Left ventricle myocardium inferior (tissue), 1 donor: ENCODE data around the gene TCERG1L. TPM values are rescaled to one million over a fixed set of nuclear protein-coding genes. Genes with fewer than 3 reads are reported as not detected.

Experiments used
- DNase-seq: peaks from one replicate; pipeline ENCODE4 v3.0.0-alpha.2; 2020
- H3K27ac ChIP-seq: fragments of 200-600 bp; replicated peaks from 2 replicates; pipeline ENCODE4 v1.8.0; 2021
- H3K27me3 ChIP-seq: fragments of 200-600 bp; 2 replicates; pipeline ENCODE4 v1.8.0; 2021; ENCODE audit warnings: low read depth
- H3K36me3 ChIP-seq: fragments of 200-600 bp; 2 replicates; pipeline ENCODE4 v1.8.0; 2021
- H3K4me1 ChIP-seq: fragments of 200-600 bp; 2 replicates; pipeline ENCODE4 v1.8.0; 2021
- H3K4me3 ChIP-seq: fragments of 200-600 bp; 2 replicates; pipeline ENCODE4 v1.8.0; 2021; ENCODE audit warnings: mild to moderate bottlenecking, moderate library complexity
- H3K9me3 ChIP-seq: fragments of 200-600 bp; replicated peaks from 2 replicates; pipeline ENCODE4 v1.8.0; 2021
- intact Hi-C: fragments of 100-400 bp; cut with micrococcal nuclease; formaldehyde crosslinking; loops from one replicate; pipeline ENCODE4 v1.11.0; 2022
- total RNA-seq: library from RNA; stranded (reverse); fragmentation: NEBNext Ultra II Directional; extraction: Animal tissue kit (Norgen Biotek cat#: 25700); gene quantifications from one replicate; pipeline ENCODE4 v1.2.1, GENCODE V29; 2021
- TF ChIP-seq, protein P1 (sequence below): fragments of 200-600 bp; IDR thresholded peaks from 2 replicates; pipeline ENCODE4 v1.8.0; 2021; ENCODE audit warnings: antibody characterized with exemption, mild to moderate bottlenecking, borderline replicate concordance
- donor health status: DM: no; HTN: yes; CAD: no; lungs with severe emphysema.

TCERG1L gene
- total RNA-seq, 1 donor from 2014 or later = not detected

DNA sequence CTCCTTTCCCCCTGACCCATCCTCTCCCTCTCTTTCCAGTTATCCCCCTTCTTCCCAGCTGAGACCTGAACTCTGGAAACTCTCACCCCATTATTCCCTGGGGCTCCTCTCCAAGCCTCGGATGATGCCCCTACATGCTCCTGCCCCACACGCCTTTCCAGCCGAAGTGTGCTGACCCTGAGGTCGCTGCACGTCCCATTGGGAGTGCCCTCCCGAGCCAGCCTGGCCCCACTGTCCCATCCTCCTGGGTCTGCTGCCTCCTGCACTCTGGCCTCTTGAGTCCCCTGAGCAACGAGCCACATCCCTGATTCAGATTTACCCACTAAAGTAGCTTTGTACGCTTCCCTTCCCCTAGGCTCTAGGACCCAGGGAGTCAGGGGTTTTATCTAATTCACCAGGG is 87.4 kb downstream of the TCERG1L start:
- Histone ChIP-seq H3K27ac (no peak overlapping the region), H3K9me3 (peaks cover 2% of the 10 kb centered on the region), H3K27me3 (peaks cover 60% of the 10 kb centered on the region), H3K4me1 (no peaks in the 10 kb centered on the region), H3K4me3 (no peak overlapping the region), H3K36me3 (no peaks in the 10 kb centered on the region)
- intact Hi-C loops = no loop called here
- DNase-seq = no peak
- TF ChIP-seq, protein P1, sequence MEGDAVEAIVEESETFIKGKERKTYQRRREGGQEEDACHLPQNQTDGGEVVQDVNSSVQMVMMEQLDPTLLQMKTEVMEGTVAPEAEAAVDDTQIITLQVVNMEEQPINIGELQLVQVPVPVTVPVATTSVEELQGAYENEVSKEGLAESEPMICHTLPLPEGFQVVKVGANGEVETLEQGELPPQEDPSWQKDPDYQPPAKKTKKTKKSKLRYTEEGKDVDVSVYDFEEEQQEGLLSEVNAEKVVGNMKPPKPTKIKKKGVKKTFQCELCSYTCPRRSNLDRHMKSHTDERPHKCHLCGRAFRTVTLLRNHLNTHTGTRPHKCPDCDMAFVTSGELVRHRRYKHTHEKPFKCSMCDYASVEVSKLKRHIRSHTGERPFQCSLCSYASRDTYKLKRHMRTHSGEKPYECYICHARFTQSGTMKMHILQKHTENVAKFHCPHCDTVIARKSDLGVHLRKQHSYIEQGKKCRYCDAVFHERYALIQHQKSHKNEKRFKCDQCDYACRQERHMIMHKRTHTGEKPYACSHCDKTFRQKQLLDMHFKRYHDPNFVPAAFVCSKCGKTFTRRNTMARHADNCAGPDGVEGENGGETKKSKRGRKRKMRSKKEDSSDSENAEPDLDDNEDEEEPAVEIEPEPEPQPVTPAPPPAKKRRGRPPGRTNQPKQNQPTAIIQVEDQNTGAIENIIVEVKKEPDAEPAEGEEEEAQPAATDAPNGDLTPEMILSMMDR = no peak

DNA sequence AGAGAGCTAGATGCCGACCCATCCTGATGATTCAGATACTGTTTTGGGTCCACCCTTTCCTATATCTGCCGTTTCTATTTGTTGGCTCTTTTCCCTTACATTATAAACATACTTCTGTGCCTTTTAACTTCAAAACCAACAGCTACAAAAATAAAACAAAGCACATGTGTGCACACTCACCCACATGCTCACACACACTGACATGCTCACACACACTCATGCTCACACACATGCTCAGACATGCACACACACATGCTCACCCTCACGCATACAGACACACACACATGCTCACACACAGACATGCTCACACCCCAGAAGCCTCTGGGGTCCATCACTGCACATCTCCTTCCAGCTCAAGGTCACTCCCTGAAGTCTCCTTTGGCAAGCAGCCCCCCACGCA is 88.1 kb downstream of the TCERG1L start:
- TF ChIP-seq, protein P1 = no peak
- Histone ChIP-seq H3K4me1 (no peaks in the 10 kb centered on the region), H3K36me3 (no peaks in the 10 kb centered on the region), H3K27ac (no peak overlapping the region), H3K4me3 (no peak overlapping the region), H3K27me3 (peaks cover 66% of the 10 kb centered on the region), H3K9me3 (no peaks in the 10 kb centered on the region)
- DNase-seq = no peak
- intact Hi-C loops = no loop called here

DNA sequence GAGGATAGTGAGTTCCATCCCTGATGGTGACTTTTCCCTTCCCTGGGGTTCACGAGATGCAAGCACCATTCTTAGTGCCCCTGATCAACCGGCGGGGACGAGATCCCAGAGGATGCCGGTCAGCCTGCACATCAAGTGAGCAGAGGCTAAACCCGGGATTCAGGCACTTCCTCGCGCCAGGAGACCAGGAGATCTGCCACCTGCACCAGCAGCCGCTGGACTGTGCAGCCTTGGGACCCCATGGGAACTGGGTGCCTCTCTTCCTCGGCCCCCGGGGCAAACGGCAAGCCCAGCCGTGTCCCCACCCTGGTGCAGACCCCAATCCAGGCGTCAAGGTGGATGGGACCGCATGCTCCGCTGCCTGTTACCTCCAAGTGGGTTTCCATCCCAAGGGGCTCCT is 88.5 kb downstream of the TCERG1L start:
- intact Hi-C loops = no loop called here

DNA sequence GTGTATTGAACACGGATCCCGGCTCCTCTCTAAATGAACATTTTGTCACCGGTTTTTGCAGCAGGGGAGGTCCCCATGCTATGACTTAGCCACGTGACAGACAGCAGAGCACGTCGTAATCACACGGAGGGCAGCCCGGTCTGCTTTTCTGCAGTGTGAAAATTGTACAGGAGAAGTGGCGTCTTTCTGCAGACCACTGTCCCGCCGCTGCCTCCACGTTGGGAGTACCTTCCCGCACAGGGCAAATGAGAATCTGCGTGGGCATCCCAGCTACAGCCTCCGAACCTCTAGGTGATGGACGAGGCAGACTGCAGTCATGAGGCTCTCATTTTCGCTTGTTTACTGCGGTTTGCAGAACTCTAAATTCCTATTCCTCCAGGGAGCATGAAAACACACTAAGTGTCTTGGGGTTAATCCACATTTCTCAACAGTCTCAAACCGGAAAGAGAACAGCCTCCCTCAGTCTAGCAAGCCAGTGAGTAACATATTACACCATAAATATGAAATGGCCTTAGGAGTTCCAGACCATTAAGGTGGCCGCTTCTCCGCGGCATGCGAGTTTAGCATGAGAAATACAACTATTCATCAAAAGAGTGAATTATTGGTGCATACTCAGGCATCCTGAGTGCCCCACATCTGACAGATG is 89.8 kb downstream of the TCERG1L start:
- Histone ChIP-seq H3K36me3 (no peaks in the 10 kb centered on the region), H3K27ac (no peak overlapping the region), H3K27me3 (peaks cover 73% of the 10 kb centered on the region), H3K4me1 (no peaks in the 10 kb centered on the region), H3K4me3 (no peak overlapping the region), H3K9me3 (no peaks in the 10 kb centered on the region)
- TF ChIP-seq, protein P1 = no peak
- intact Hi-C loops = no loop called here
- DNase-seq = no peak

More for the DNA sequence above, 88.5 kb downstream of the TCERG1L start:
- peaks cover 66% of the 10 kb centered on the region for H3K27me3 ChIP-seq
- no peak for DNase-seq
- TF ChIP-seq, protein P1 = no peak
- no peak overlapping the region for H3K27ac ChIP-seq
- H3K4me1 ChIP-seq = no peaks in the 10 kb centered on the region
- H3K9me3 ChIP-seq = no peaks in the 10 kb centered on the region
- no peak overlapping the region for H3K4me3 ChIP-seq
- no peaks in the 10 kb centered on the region for H3K36me3 ChIP-seq

DNA sequence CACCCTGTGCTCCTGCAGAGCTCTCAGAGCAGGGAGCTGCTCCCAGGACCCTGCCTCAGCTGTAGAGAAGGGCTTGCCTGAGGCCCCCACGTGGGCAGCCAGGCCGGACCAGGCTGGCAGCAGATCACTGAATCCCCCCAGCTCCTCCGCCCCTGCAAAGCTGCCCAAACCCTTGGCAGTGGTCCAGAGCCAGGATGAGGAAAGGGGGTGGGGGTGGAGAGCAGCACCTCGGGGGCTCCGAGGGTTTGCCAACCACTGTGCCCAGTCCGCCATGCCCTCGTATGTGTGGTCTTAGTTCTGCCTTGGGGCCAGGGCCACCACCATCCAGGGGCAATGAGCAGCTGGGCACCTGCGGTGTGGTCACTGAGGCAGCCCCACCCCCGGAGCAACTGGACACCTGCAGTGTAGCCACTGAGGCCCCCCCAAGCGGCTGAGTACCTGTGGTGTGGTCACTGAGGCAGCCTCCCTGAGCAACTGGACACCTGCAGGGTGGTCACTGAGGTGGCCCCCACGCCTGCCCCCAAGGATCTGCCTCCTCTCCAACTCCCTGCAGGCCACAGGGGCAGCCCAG is 90.8 kb downstream of the TCERG1L start:
- Histone ChIP-seq H3K9me3 (no peaks in the 10 kb centered on the region), H3K4me3 (no peak overlapping the region), H3K36me3 (no peaks in the 10 kb centered on the region), H3K27ac (no peak overlapping the region), H3K4me1 (no peaks in the 10 kb centered on the region), H3K27me3 (peaks cover 84% of the 10 kb centered on the region)
- intact Hi-C loops = no loop called here
- TF ChIP-seq, protein P1 = no peak
- DNase-seq = no peak
